ENCODE results near the gene NUDT8.
"Not testable (repeated sequence)": the region's sequence is repeated elsewhere in the genome, so short reads cannot be mapped to it uniquely, and the experiment has no call there.

The NUDT8 gene

GRCh38 chr11:67642173-67643120 is 12.7 kb upstream of the NUDT8 start:
- no peak for DNase-seq

DNA sequence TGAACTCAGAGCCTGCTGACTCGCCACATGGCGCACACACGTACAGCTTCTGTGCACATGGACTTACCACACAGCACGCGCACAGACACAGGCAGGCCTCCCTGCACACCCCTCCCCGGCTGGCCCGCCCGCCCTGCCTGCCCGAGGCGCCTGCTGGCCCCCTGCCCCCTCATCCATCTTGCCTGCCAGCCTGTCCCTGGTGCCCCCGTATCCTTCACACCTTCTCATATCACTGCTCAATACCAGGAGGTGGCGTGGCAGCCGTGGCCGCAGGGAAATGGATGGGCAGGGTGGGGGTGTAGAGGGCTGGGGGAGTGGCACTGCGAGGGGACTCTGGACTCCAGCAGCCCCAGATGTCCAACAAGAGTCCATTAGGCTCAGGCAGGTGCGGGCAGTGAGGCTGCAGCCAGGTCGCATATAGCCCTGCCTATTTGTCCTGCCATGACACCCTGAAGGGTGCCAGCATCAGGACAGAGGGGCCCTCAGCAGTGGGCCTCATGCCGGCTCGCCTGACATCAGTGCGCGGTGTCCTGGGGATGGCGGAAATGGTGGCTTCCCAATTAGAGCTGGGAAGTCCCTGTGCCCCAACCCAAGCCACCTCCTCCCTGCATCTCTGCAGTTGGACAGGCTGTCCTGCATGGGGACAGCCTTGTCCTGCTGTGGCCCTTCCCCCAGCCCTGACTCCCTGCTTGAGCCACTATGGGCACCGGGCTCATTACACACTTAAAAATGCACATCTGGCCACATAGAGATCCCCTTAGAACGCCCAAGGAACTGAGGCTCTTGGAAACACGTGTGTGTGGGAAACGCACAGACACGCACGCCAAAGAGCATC is 11.8 kb upstream of the NUDT8 start:
- no peak for DNase-seq

- DNase-seq, result no peak
Observed at GRCh38 chr11:67640758-67641337, 11.1 kb upstream of the NUDT8 start.

DNA sequence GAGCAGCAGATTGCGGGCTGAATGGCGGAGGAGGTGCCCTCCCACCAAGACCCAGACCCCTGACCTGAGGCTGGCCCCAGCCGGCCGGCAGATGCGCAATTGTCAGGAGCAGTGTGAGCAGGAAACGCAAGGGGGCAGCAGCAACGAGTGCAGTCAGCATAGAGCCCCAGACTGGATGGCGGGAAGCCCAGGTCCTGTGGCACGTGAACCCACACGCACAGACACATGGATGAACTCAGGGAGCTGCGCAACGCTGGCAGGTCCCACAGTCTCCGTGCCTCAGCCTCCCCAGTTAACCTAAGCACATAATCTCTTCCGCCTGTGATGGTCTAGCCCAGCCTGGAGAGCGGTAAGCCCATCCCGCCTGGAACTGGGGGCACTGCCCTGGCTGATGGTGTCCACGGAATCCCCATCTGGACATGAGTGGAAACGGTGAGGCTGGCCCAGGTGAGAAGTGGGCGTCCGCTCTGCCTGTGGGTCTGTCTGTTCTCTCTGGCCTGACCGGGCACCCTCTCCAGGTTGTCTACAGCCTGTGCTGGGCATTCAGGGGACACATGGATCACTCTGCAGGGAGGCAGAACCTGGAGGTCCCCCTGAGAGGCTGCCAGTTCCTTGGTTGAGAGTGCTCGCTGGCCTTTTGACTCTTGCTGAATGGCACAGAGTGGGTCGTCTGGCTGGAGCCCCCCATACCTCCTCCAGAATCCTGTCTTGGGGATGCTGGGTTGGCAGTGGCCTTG is 10.5 kb upstream of the NUDT8 start:
- DNase-seq, result peak in 32 of 56 donors; percentile 9 to 76 (median 30)

DNA sequence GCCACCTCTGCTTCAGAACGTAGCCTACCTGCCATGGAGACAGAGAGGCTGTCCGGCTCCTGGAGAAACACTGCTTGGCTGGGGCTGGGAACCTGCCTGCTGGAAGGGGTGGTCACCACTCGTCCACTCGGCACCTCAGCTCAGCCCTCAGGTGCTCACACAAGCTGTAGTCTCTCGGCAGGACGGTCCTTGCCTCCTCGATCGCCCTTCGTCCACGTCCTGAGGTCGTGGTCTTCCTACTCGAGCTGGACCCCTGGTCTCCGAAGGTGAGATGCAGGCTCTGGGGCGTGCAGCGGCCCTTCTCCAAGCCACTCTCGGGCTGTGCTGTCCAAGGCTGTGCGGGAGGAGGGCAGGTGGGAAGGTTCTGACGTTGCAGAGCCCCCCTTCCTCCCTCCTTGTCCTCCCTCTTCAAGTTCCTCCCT is 9.7 kb upstream of the NUDT8 start, which contains the start of gene TBX10:
TSS of gene TBX10 (minus strand) at position 326 of the 422 bp plus-strand sequence. CDS start at position 35, 291 bp downstream.
- no peak for DNase-seq

DNA sequence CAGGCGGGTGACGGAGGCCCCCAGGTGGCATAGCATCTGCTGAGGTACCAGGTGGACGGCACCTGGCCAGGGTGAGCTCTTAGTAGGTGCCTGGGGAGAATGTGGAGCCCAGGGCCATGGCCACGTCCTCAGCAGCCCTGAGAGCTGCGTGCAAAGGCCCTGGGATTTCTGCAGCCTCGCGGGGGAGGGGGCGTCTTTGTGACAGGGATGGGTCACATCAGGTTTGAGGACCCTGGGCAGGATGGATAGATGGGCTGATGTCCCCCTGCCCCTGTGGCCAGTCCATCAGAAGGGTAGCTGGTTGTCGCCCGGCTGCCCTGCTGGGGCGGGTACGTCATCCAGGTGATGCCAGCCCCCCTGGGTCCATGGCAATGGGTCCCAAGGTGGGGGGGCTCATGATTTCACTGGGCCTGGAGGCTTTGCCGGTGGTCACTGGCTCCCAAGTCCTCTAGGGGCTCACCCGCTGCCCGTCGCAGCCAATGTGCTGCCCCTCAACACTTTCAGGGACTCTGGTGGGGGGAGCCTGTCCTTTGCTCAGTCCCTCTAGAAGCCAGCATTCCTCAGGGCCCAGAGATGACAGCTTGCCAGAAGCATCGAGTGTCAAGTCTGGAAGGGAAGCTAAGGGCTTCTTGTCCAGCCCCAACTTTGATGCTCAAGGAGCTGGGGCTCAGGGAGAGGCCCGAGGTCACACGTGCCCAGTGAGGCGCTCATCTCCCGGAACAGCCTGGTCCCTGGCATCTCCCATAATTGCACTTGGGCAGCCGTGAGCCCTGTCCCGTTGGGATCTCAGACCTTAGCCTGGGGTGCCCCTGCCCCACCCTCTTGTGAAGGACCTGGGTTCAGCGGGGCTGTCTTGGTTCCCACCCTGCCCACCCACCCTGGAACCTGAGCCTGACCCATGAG is 9.0 kb upstream of the NUDT8 start:
- DNase-seq, result no peak

GRCh38 chr11:67637441-67637840 is 7.7 kb upstream of the NUDT8 start:
- not testable (repeated sequence) for DNase-seq

DNA sequence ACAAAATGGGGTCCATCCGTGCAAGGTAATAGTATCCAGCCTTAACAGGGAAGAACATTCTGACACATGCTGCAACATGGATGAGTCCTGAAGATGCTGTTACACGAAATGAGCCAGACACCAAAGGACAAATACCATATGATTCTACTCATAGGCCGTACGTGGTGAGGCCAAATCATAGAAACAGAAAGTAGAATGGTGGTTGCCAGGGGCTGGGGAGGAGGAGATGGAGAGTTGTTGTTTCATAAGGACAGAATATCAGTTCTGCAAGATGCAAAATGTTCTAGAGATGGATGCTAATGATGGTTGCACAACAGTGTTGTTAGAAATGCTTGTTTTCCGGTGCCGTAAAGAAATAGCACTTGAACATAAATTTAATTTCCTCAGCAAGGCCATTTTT is 7.2 kb upstream of the NUDT8 start:
- DNase-seq, result no peak

- DNase-seq, result no peak
Observed at GRCh38 chr11:67635231-67635521, 5.4 kb upstream of the NUDT8 start.

- DNase-seq, result no peak
Observed at GRCh38 chr11:67634366-67635230, 4.9 kb upstream of the NUDT8 start.

GRCh38 chr11:67633758-67634365 is 4.1 kb upstream of the NUDT8 start:
- no peak for DNase-seq

DNA sequence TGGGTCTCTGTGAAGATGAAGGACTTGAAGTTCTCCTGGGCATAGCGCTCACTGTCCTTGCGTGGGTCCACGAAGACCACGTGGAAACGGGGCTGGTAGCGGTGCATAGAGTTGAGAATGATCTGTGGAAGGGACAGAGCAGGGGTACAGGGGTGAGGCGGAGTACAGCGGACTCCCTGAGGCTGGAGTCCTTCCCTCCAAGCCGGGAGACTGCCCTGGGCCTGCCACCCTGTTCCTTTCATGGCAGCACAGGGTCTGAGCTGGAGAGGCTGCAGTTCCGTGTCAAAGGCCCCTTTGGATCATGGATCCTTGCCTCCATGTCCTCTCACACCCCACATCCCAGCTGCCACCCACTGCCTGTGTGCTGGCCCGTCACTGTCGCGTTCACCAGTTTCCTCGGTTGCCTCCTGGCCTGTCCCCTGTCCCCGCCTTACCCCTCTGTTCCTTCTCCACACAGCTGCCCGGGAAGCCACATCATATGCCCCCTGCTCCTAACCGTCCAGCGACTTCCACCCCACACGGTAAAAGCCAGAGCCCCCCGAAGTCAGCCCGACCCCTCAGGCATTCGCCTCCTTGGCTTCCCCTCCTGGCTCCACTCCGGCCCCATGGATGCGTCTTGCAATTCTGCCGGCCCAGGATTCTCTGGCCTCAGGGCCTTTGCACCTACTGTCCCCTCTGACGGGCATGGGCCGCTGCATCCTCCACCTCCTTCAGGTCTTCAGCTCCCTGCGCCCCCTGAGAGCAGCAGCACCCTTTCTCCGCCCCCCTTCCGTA is 3.4 kb upstream of the NUDT8 start:
- no peak for DNase-seq

- DNase-seq, result no peak
Observed at GRCh38 chr11:67632175-67632981, 2.6 kb upstream of the NUDT8 start.

GRCh38 chr11:67631853-67632174 is 2.1 kb upstream of the NUDT8 start:
- no peak for DNase-seq

DNA sequence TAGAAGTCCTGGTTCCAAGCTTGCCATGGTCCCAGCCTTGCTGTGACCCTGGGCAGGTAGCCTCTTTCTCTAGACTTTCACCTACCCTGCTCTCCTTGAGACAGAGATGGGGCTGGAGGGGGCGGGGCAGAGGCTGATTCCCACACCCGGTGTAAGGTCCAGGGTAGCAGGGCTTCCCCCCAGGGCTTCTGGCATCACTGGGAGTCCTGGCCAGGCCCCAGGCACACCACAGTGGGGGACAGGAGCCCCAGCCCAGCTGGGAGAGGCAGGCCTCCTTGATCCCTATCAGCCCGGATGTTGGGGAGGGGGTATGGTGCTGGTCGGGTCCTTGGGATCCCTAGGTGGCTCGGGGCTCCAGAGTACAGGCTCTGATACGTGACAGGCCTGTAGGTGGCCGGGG is 1.7 kb upstream of the NUDT8 start:
- DNase-seq, result no peak

- DNase-seq, result no peak
Observed at GRCh38 chr11:67630943-67631331, 1.2 kb upstream of the NUDT8 start.

Data from nucleus accumbens (tissue), 56 donors.